IPS DF 6.9 (cell line): Measurements from ENCODE around the gene GULP1.

Experiments
- DNase-seq: peaks from one replicate; pipeline ENCODE4 v3.0.0-alpha.2; 2013; ENCODE audit warnings: low read depth, low spot score
- H3K27ac ChIP-seq: one replicate; pipeline ENCODE4 v1.5.1; 2013; ENCODE audit warnings: low read length, control low read depth
- H3K27me3 ChIP-seq: 2 replicates; pipeline ENCODE4 v1.6.1; 2013; ENCODE audit warnings: mild to moderate bottlenecking, low read length; ENCODE audit not compliant: control insufficient read depth, insufficient read depth
- H3K36me3 ChIP-seq: 2 replicates; pipeline ENCODE4 v1.6.1; 2013; ENCODE audit warnings: low read length; ENCODE audit not compliant: control insufficient read depth, insufficient read depth
- H3K4me1 ChIP-seq: 2 replicates; pipeline ENCODE4 v1.6.1; 2013; ENCODE audit warnings: low read length; ENCODE audit not compliant: control insufficient read depth, insufficient read depth
- H3K4me3 ChIP-seq: 2 replicates; pipeline ENCODE4 v1.5.1; 2013; ENCODE audit warnings: mild to moderate bottlenecking, low read length
- H3K9me3 ChIP-seq: 2 replicates; pipeline ENCODE4 v1.6.1; 2013; ENCODE audit warnings: low read length, inconsistent platforms; ENCODE audit not compliant: control insufficient read depth, insufficient read depth
- WGBS: extraction: QIAGEN DNeasy Blood & Tissue Kit; methylation state at CpG from one replicate; pipeline ENCODE4 v1.1.7; 2013; ENCODE audit warnings: mixed read lengths, missing lambda C conversion rate; ENCODE audit not compliant: insufficient read length, insufficient coverage; 5-methylcytosine and 5-hydroxymethylcytosine counted together

GULP1 gene

GRCh38 chr2:188307850-188308283 lies 16.2 kb downstream of the GULP1 start:
- H3K4me1 ChIP-seq = peaks cover 5% of the 10 kb centered on the region; the same call in 1 of the 2 replicates
- no CpG with 5 or more reads among the region's 2 CpGs for WGBS
- H3K4me3 ChIP-seq = no peak overlapping the region
- H3K36me3 ChIP-seq = no peaks in the 10 kb centered on the region
- no peak overlapping the region for H3K27ac ChIP-seq
- H3K9me3 ChIP-seq = no peaks in the 10 kb centered on the region
- DNase-seq = no peak
- H3K27me3 ChIP-seq = no peaks in the 10 kb centered on the region

DNA sequence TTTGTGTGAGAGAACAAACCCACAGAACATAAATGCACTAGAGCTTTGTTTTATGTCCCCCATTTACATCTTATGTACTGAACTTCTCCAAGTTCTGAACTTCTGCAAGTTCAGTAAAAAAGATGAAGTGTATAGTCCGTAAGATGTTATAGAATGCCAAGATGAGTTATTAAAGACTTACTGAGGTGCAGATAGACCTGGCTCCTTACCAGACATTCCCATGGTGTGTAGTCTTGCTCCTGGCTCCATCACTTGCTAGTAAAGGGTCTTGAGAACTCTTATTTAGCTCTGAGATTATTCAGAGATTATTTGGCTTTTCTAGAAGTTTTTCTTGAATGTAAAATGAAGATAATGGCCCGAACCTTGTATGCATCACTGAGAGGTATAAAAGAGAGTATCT lies 16.8 kb downstream of the GULP1 start:
- no peak for DNase-seq
- no peak overlapping the region for H3K27ac ChIP-seq
- H3K27me3 ChIP-seq = no peaks in the 10 kb centered on the region
- no peaks in the 10 kb centered on the region for H3K9me3 ChIP-seq
- no CpG with 5 or more reads among the region's 2 CpGs for WGBS
- H3K4me3 ChIP-seq = no peak overlapping the region
- peaks cover 5% of the 10 kb centered on the region; the same call in 1 of the 2 replicates for H3K4me1 ChIP-seq
- H3K36me3 ChIP-seq = no peaks in the 10 kb centered on the region

DNA sequence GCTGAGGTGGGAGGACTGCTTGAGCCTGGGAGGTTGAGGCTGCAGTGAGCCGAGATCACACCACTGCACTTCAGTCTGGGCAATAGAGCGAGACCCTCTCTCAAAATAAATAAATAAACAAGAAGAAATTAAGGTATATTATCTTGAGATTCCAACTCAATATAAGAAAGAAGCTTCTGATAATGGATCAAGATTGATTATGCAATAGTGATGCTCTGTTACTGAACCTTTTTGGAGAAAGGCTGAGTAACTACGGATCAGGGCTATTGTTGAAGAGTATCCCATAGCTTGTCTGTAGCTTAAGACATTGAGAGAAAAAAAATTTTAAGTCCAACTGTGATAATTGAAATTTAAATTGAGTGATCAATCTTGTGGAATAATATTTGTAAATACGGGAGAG lies 17.7 kb downstream of the GULP1 start:
- peaks cover 5% of the 10 kb centered on the region; the same call in 1 of the 2 replicates for H3K4me1 ChIP-seq
- H3K27ac ChIP-seq = no peak overlapping the region
- H3K27me3 ChIP-seq = no peaks in the 10 kb centered on the region
- no peak for DNase-seq
- no CpG with 5 or more reads among the region's 4 CpGs for WGBS
- no peak overlapping the region for H3K4me3 ChIP-seq
- no peaks in the 10 kb centered on the region for H3K9me3 ChIP-seq
- no peaks in the 10 kb centered on the region for H3K36me3 ChIP-seq

DNA sequence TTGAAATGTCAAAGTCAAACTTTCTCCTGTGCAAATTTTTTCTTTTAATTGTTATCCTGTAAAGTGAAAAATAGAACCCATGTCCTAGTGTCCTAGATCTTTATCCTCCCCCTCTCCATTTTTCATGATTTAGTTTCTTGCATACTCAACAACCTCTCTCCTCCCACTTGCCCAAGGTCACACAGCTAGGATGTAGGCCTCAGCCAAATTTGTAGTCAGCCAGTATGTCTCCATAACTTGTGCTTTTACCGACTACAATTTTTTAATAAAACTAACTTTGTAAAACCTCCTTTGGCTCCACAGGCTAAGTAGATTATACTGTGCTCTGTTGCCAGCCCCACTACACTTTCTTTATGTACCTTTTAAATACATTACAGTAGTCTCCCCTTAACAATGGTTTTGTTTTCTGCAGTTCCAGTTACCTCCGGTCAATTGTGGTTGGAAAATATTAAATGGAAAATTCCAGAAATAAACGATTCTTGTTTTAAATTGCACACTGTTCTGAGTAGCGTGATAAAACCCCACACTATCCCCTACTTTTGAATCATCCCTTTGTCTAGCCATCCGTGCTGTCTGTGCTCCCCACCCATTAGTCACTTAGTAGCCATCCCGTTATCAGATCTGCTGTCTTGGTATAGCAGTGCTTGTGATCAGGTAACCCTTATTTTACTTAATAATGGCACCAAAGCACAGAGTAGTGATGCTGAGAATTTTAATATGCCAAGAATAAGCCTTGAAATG lies 22.8 kb downstream of the GULP1 start:
- no peak overlapping the region for H3K4me3 ChIP-seq
- H3K27me3 ChIP-seq = no peaks in the 10 kb centered on the region
- no peaks in the 10 kb centered on the region for H3K9me3 ChIP-seq
- no peak for DNase-seq
- no peaks in the 10 kb centered on the region; the same call in 1 of the 2 replicates for H3K36me3 ChIP-seq
- no peak overlapping the region for H3K27ac ChIP-seq
- peaks cover 3% of the 10 kb centered on the region for H3K4me1 ChIP-seq
- no CpG with 5 or more reads among the region's 6 CpGs for WGBS

DNA sequence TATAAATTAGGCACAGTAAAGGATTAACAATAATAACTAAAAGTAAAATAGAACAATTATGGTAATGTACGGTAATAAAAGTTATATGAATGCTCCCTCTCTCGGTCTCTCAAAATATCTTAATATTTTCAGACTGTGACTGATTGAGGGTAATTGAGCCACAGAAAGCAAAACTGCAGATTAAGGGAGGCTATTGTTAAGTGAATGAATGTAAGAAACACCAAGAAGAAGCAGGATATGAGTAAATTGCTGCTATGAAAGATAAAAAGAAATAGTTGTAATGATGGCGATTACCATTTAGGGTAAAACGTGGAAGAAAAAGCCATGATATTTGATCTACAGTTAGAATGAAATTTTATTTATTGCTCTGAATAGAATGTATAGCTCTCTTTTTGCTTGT lies 24.1 kb downstream of the GULP1 start:
- 100% methylated on average over 2 of the region's 4 CpGs for WGBS
- Histone ChIP-seq H3K27ac (no peak overlapping the region), H3K4me1 (peaks cover 3% of the 10 kb centered on the region), H3K36me3 (no peaks in the 10 kb centered on the region; the same call in 1 of the 2 replicates), H3K27me3 (no peaks in the 10 kb centered on the region), H3K4me3 (no peak overlapping the region), H3K9me3 (no peaks in the 10 kb centered on the region)
- no peak for DNase-seq

DNA sequence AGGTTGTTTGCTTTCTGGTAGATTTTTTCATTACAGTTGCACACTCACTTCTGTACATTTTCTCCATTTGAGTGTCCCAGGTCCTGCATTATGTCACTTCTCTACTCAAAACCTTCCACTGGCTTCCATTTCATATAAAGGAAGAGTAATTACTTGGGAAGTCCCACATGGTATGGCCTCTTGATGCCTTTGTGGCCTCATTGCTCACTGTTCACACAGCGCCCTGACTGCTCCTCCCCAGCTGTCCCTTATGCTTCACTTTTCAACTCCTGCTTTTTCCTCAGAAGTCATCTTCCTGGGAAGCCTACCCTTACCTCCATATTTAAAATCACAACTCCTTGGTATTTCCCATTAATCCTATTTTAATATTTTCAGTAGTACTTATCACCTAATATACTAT lies 24.7 kb downstream of the GULP1 start:
- H3K27ac ChIP-seq = no peak overlapping the region
- peaks cover 3% of the 10 kb centered on the region for H3K4me1 ChIP-seq
- no peaks in the 10 kb centered on the region for H3K9me3 ChIP-seq
- H3K36me3 ChIP-seq = no peaks in the 10 kb centered on the region; the same call in 1 of the 2 replicates
- WGBS = no CpG with 5 or more reads among the region's 1 CpG
- H3K4me3 ChIP-seq = no peak overlapping the region
- no peaks in the 10 kb centered on the region for H3K27me3 ChIP-seq
- no peak for DNase-seq

- Histone ChIP-seq H3K36me3 (no peaks in the 10 kb centered on the region; the same call in 1 of the 2 replicates), H3K4me1 (peaks cover 3% of the 10 kb centered on the region), H3K9me3 (no peaks in the 10 kb centered on the region), H3K27ac (no peak overlapping the region), H3K27me3 (no peaks in the 10 kb centered on the region), H3K4me3 (no peak overlapping the region)
- WGBS = no CpG with 5 or more reads among the region's 4 CpGs
- DNase-seq = no peak
Measured at GRCh38 chr2:188316791-188317423, 25.2 kb downstream of the GULP1 start.

- no peak for DNase-seq
- H3K4me1 ChIP-seq = peaks cover 5% of the 10 kb centered on the region
- no CpG with 5 or more reads among the region's 4 CpGs for whole genome bisulfite sequencing
- no peak overlapping the region for H3K27ac ChIP-seq
- H3K36me3 ChIP-seq = no peaks in the 10 kb centered on the region; the same call in 1 of the 2 replicates
- no peak overlapping the region for H3K4me3 ChIP-seq
- H3K9me3 ChIP-seq = no peaks in the 10 kb centered on the region
- H3K27me3 ChIP-seq = no peaks in the 10 kb centered on the region
Measured at GRCh38 chr2:188318161-188318749, 26.6 kb downstream of the GULP1 start.

DNA sequence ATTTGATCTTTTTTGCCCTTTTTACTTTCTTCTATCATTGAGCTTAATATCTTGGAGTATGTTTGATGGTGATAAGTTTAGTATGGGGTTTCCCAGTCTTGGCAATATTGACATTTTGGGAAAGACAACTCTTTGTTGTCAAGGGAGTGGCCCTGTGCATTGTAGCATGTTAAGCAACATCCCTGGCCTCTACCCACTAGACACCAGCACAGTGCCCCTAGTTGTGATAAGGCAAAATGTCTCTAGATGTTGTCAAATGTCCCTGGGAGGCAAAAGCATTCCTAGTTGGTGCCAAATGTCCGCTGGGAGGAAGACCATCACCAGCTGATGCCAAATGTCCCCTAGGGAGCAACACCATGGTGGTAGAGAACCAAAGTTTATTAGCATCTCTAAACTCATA lies 28.2 kb downstream of the GULP1 start:
- DNase-seq = no peak
- H3K4me3 ChIP-seq = no peak overlapping the region
- no peaks in the 10 kb centered on the region for H3K9me3 ChIP-seq
- WGBS = no CpG with 5 or more reads among the region's 1 CpG
- H3K27me3 ChIP-seq = no peaks in the 10 kb centered on the region
- H3K27ac ChIP-seq = no peak overlapping the region
- H3K36me3 ChIP-seq = no peaks in the 10 kb centered on the region; the same call in 1 of the 2 replicates
- peaks cover 5% of the 10 kb centered on the region for H3K4me1 ChIP-seq

- DNase-seq = no peak
- WGBS = no CpG with 5 or more reads among the region's 2 CpGs
- H3K36me3 ChIP-seq = no peaks in the 10 kb centered on the region; the same call in 1 of the 2 replicates
- no peak overlapping the region for H3K4me3 ChIP-seq
- H3K9me3 ChIP-seq = no peaks in the 10 kb centered on the region
- H3K27me3 ChIP-seq = no peaks in the 10 kb centered on the region
- H3K4me1 ChIP-seq = peaks cover 5% of the 10 kb centered on the region
- H3K27ac ChIP-seq = no peak overlapping the region
Measured at GRCh38 chr2:188320861-188321260, 29.2 kb downstream of the GULP1 start.
